RKO (cell line): ENCODE measurements around the gene NRXN2.
A peak's percentile ranks its signal among the peaks of the same experiment; 100 is the strongest.

Experiments used
- DNase-seq: peaks from one replicate; pipeline ENCODE4 v3.0.0-alpha.2; 2016; ENCODE audit warnings: low spot score

The NRXN2 gene

DNA sequence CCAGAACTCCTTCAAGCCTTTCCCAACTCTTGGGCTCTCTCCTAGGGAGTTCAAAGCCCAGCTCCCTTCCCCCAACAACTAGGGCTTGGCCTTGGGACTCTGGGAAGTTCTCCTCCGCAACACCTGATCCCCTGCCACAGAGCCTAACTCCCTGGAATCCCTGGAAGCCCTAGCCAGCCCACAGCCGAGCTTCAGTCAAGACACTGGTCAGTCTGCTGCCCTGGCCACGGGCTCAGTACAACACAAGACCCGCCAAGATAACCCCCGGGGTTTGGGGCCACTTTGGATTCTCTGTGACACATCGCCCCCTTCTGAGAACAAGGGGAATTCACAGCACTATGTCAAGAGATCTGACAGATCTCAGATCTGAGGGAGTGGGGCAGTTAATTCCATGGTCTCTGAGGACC, 73.7 kb downstream of the NRXN2 start:
- DNase-seq: no peak

GRCh38 chr11:64648551-64648950, 74.4 kb downstream of the NRXN2 start:
- no peak for DNase-seq

GRCh38 chr11:64647019-64647779, 75.8 kb downstream of the NRXN2 start:
- no peak for DNase-seq

- DNase-seq: peak; percentile 16
These were observed 78.2 kb downstream of the NRXN2 start for GRCh38 chr11:64644647-64645275.

GRCh38 chr11:64643920-64644646, 78.9 kb downstream of the NRXN2 start:
- DNase-seq: no peak

- DNase-seq: no peak
These were observed 79.6 kb downstream of the NRXN2 start for GRCh38 chr11:64643256-64643881.

- DNase-seq: no peak
These were observed 80.1 kb downstream of the NRXN2 start for GRCh38 chr11:64642871-64643255.

DNA sequence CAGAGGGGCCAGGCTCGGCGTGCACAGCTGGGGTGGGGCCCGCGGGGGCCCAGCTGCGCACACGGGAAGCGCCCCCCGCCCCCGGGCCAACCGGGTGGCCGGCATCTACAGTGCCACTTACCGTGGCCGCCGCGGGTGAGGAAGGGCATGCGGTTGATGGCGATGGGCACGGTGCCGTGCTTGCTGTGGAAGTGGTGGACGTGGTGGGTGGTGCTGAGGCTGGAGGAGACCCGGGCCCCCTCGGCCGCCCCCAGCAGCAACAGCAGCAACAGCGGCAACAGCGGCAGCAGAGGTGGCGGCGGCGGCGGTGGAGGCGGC, 80.6 kb downstream of the NRXN2 start:
- DNase-seq: no peak

- DNase-seq: no peak
These were observed 81.2 kb downstream of the NRXN2 start for GRCh38 chr11:64641596-64642417.

DNA sequence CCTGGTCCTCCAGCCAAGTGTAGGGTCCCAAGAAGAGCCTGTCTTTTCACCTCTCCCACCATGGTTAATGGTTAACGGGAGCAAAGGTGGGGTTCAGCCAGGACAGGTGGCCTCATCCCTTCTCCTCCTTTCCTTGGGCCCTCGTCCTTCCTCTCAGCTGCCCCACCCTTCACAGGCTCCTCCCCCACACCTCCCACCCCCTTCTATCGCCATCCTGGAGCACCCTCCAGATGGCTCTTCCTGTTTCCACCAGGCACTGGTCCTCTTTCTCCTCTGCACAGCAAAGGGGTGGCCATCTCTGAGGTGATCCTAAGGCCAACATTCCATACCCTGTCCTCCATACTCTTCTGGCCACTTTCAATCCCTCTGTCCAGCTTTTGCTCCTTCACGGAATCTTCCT, 83.1 kb downstream of the NRXN2 start:
- no peak for DNase-seq

- no peak for DNase-seq
These were observed 84.2 kb downstream of the NRXN2 start for GRCh38 chr11:64638829-64639228.

- no peak for DNase-seq
These were observed 84.9 kb downstream of the NRXN2 start for GRCh38 chr11:64638018-64638665.

- DNase-seq: no peak
These were observed 85.5 kb downstream of the NRXN2 start for GRCh38 chr11:64637334-64638017.

GRCh38 chr11:64633555-64634159, 89.3 kb downstream of the NRXN2 start:
- no peak for DNase-seq

DNA sequence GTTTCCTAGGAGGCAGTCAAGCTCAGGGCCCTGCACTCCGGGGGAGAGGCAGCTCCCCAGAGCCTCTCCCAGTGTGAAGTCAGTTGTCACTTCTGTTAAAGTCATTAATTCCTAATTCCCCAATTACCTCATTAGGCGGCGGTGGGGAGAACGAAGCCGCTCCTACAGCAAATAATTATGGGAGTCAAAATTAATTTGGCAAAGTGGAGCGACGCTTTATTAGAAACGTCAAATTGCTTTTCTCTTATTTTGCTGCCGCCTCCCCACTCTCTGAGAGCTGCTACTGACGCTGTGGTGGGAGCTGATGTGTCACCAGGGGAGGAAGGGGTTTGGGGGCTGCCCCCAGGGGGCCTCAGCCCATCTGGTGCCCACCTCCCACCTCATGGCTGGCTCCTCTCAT, 90.3 kb downstream of the NRXN2 start:
- no peak for DNase-seq

- no peak for DNase-seq
These were observed 90.8 kb downstream of the NRXN2 start for GRCh38 chr11:64632237-64632636.

- DNase-seq: no peak
These were observed 91.3 kb downstream of the NRXN2 start for GRCh38 chr11:64631675-64632074.

GRCh38 chr11:64629796-64630562, 93.0 kb downstream of the NRXN2 start:
- DNase-seq: no peak

DNA sequence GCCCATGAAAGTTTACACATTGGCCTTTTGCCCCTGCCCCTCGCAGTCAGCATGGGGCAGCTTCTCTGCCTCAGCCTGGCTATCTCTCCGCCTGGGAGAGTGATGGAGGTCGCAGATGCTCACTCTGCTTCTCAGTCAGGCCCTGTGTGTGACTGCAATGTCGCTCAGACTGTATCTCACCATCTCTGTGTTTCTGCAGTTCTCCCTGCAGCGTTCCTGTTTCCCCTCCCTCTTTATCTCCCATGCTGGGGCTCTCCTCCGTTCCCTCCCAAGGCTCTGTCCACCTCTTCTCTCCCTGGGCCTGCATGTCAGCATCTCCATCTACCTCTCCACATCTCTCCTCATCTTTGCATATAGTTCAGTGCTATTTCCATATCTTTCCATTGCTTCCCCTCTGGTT, 93.9 kb downstream of the NRXN2 start:
- no peak for DNase-seq

DNA sequence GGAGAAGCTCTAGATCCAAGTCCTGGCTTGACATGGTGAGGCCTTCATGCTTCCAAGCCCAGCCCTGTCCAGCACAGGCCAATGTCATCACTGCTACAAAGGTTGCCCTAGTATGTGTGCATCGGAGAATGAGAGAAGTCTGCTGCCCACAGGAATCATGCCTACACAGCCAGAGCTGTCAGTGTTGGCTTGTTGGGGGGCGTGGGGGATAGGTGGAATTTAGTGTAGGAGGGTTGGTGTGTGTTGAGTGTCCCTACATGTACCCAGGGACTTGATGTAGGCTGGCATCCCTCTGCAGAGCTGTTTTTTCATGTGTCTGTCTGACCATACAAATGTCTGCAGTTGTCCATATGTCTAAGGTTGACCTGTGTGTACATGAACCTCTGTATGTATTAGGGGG, 94.4 kb downstream of the NRXN2 start:
- no peak for DNase-seq
